Panc1 (cell line): ENCODE measurements around the gene RPS6KB2.

ENCODE experiments used
- POLR2AphosphoS5 ChIP-seq: IDR thresholded peaks from 2 replicates; pipeline ENCODE4 v1.6.1; 2012; ENCODE audit warnings: mild to moderate bottlenecking, low read depth, low read length, moderate library complexity
- REST ChIP-seq, 2 experiments: IDR thresholded peaks; 2 replicates each; pipeline ENCODE4 v1.6.1; 2011 to 2012; ENCODE audit warnings: low read depth in 2 of 2, control low read depth in 1 of 2, low read length in 1 of 2, mild to moderate bottlenecking in 1 of 2, moderate library complexity in 1 of 2; ENCODE audit not compliant: insufficient read depth in 1 of 2
- TF ChIP-seq, protein P1 (sequence below): fragments of 450-650 bp; IDR thresholded peaks from 2 replicates; pipeline ENCODE4 v1.5.1; 2017; ENCODE audit warnings: mild to moderate bottlenecking

DNA sequence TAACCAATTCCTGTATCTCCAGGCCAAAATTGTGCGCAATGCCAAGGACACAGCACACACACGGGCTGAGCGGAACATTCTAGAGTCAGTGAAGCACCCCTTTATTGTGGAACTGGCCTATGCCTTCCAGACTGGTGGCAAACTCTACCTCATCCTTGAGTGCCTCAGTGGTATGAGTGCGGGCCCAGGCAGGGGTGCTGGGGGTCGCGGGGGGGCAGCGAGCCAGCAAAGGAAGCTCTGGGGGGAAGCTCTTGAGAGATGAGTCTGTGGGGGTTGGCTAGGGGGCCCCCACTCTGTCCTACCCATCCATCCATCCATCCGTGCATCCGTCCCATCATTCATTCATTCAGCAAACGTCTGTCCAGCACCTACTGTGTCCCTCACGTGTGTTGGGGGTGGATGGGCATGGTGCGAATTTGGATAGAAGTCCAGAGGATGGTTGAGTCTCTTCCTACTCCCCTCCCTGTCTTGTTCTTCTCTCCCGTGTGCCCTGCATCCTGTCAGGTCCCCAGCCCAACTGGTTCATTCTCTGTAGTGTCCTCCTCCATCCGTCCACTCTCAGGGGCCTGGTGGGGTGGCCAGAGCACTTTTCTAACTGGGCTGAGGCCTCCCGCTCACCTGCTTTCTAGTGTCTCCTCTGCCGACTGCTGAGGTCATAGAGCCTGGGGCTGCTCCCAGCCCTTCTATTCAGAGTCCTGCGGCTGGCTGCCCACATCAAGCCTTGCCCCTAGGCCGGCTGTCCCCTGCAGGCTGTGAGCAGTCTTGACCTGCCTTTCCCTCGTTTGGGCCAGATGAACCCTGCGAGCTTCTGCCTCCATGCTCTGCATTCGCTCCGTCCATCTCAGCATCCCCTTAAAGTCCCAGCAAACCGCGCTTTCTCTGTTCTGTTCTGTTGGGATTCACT is 3.3 kb downstream of the RPS6KB2 start:
- TF ChIP-seq, protein P1, sequence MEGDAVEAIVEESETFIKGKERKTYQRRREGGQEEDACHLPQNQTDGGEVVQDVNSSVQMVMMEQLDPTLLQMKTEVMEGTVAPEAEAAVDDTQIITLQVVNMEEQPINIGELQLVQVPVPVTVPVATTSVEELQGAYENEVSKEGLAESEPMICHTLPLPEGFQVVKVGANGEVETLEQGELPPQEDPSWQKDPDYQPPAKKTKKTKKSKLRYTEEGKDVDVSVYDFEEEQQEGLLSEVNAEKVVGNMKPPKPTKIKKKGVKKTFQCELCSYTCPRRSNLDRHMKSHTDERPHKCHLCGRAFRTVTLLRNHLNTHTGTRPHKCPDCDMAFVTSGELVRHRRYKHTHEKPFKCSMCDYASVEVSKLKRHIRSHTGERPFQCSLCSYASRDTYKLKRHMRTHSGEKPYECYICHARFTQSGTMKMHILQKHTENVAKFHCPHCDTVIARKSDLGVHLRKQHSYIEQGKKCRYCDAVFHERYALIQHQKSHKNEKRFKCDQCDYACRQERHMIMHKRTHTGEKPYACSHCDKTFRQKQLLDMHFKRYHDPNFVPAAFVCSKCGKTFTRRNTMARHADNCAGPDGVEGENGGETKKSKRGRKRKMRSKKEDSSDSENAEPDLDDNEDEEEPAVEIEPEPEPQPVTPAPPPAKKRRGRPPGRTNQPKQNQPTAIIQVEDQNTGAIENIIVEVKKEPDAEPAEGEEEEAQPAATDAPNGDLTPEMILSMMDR: no peak
- TF ChIP-seq POLR2AphosphoS5 (no peak), REST (IDR thresholded peaks at IDR 0.05; ENCODE audit: insufficient read depth in 1 of 2, low read depth in 2 of 2, low read length in 1 of 2) (no peak)
